Measurements from ENCODE around the gene CCDC187.

DNA sequence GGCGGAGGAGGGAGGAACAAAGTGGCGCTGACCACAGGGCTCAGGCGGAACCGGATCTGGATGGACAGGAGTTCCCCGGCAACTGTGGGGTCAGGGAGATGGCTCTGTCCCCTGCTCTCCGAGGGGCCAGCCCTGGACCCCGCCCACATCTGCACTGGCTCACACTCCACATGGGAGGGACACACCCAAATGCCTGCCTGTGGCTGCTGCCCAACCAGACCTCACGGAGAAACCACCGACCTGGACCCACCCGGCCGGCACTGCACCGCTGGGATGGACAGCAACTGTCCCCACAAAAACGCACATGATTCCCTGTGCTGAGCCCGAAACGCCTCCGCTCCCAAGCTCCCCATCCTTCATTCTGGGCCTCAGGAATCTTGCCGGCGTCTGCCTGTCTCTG lies 4.8 kb downstream of the CCDC187 start:
- TF ChIP-seq, protein P1, sequence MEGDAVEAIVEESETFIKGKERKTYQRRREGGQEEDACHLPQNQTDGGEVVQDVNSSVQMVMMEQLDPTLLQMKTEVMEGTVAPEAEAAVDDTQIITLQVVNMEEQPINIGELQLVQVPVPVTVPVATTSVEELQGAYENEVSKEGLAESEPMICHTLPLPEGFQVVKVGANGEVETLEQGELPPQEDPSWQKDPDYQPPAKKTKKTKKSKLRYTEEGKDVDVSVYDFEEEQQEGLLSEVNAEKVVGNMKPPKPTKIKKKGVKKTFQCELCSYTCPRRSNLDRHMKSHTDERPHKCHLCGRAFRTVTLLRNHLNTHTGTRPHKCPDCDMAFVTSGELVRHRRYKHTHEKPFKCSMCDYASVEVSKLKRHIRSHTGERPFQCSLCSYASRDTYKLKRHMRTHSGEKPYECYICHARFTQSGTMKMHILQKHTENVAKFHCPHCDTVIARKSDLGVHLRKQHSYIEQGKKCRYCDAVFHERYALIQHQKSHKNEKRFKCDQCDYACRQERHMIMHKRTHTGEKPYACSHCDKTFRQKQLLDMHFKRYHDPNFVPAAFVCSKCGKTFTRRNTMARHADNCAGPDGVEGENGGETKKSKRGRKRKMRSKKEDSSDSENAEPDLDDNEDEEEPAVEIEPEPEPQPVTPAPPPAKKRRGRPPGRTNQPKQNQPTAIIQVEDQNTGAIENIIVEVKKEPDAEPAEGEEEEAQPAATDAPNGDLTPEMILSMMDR (IDR thresholded peaks at IDR 0.05): no peak
- no peak for TF ChIP-seq POLR2A (IDR thresholded peaks at IDR 0.05)

All from right lobe of liver (tissue), 4 donors.